Measurements from ENCODE around the gene CFAP43. TPM values are rescaled to one million over a fixed set of nuclear protein-coding genes. Genes with fewer than 3 reads are reported as not detected.

Gene CFAP43
- total RNA-seq, 1 experiment from 2014 or later, result 0.44 TPM

- H3K9me3 ChIP-seq (ENCODE audit: low read length), result no peaks in the 10 kb centered on the region
- peak overlapping the region; percentile 99 for H3K27ac ChIP-seq (ENCODE audit: low read length)
- H4K20me1 ChIP-seq (ENCODE audit: low read length), result no peaks in the 10 kb centered on the region
- H3K4me1 ChIP-seq (ENCODE audit: insufficient read depth, low read length), result peaks cover 51% of the 10 kb centered on the region
- peaks cover 8% of the 10 kb centered on the region; the same call in 1 of the 2 replicates for H3K79me2 ChIP-seq (ENCODE audit: low read length)
- BruUV-seq (replicated peaks), result no TSS peak
- POLR2A ChIA-PET (ENCODE audit: unreplicated experiment), result interaction anchor here (0.6 kb wide), 1 partner anchor 407 kb away, joined by 6 read pairs; no protein-coding TSS in a partner anchor
- H3F3A ChIP-seq (ENCODE audit: low read length, unreplicated experiment), result peaks cover 3% of the 10 kb centered on the region
- CTCF ChIA-PET, result interaction anchor here (0.6 kb wide), 1 partner anchor 155 kb away, joined by 4 read pairs; no protein-coding TSS in a partner anchor
- no peak for TF ChIP-seq EZH2phosphoT487 (IDR thresholded peaks at IDR 0.05; ENCODE audit: borderline replicate concordance, low read length)
- no peak for TF ChIP-seq CTCF (conservative IDR thresholded peaks at IDR 0.05; ENCODE audit: low read depth, low read length)
- no peak for TF ChIP-seq EZH2 (IDR thresholded peaks at IDR 0.05; ENCODE audit: low read length, unreplicated experiment)
- no peaks in the 10 kb centered on the region for H3K36me3 ChIP-seq (ENCODE audit: low read depth, low read length)
- peak; percentile 8; the same call in 1 of the 2 replicates for ATAC-seq
- peak overlapping the region; percentile 95 for H3K4me2 ChIP-seq (ENCODE audit: low read length)
- H3K27me3 ChIP-seq (ENCODE audit: low read length), result no peaks in the 10 kb centered on the region
- H3K9ac ChIP-seq (ENCODE audit: low read length), result peak overlapping the region; percentile 99
- peak; percentile 53 for DNase-seq
- intact Hi-C loops (cut with micrococcal nuclease), result loop anchor here (1.0 to 5.0 kb wide), 3 partner anchors 10 to 153 kb away; partner anchors contain the start of gene SLK
- no peaks in the 10 kb centered on the region for H3K9me2 ChIP-seq (replicated peaks; ENCODE audit: low read length)
- H3K4me3 ChIP-seq (ENCODE audit: low read length), result peak overlapping the region; percentile 23
- 0 out of 2 replicates have a peak overlapping the region, but pooled peaks have one; percentile 16 for H2AFZ ChIP-seq (ENCODE audit: low read length)
These were observed 112.2 kb downstream of the CFAP43 start for GRCh38 chr10:104119996-104120395.

GRCh38 chr10:104117839-104118323, 114.3 kb downstream of the CFAP43 start:
- ATAC-seq (peak; percentile 42), DNase-seq (peak; percentile 94)
- H3K9ac ChIP-seq (ENCODE audit: low read length), result peak overlapping the region; percentile 80
- H3K27ac ChIP-seq (ENCODE audit: low read length), result peak overlapping the region; percentile 99
- peak overlapping the region; percentile 81 for H3K4me2 ChIP-seq (ENCODE audit: low read length)
- intact Hi-C loops (cut with micrococcal nuclease), result loop anchor here (2.0 kb wide), 1 partner anchor 19 kb away; no protein-coding TSS in a partner anchor
- H3K9me3 ChIP-seq (ENCODE audit: low read length), result no peaks in the 10 kb centered on the region
- H4K20me1 ChIP-seq (ENCODE audit: low read length), result no peaks in the 10 kb centered on the region
- ChIA-PET CTCF (no interaction called here), POLR2A (ENCODE audit: unreplicated experiment) (no interaction called here)
- H2AFZ ChIP-seq (ENCODE audit: low read length), result peak overlapping the region; percentile 46; the same call in 1 of the 2 replicates
- peaks cover 46% of the 10 kb centered on the region for H3K4me1 ChIP-seq (ENCODE audit: insufficient read depth, low read length)
- no peak for TF ChIP-seq EZH2phosphoT487 (IDR thresholded peaks at IDR 0.05; ENCODE audit: borderline replicate concordance, low read length)
- no peak for TF ChIP-seq CTCF (conservative IDR thresholded peaks at IDR 0.05; ENCODE audit: low read depth, low read length)
- TF ChIP-seq EZH2 (IDR thresholded peaks at IDR 0.05; ENCODE audit: low read length, unreplicated experiment), result no peak
- peaks cover 7% of the 10 kb centered on the region; the same call in 1 of the 2 replicates for H3K79me2 ChIP-seq (ENCODE audit: low read length)
- H3F3A ChIP-seq (ENCODE audit: low read length, unreplicated experiment), result peaks cover 3% of the 10 kb centered on the region
- no peaks in the 10 kb centered on the region for H3K27me3 ChIP-seq (ENCODE audit: low read length)
- no peaks in the 10 kb centered on the region for H3K9me2 ChIP-seq (replicated peaks; ENCODE audit: low read length)
- BruUV-seq (replicated peaks), result no TSS peak
- H3K4me3 ChIP-seq (ENCODE audit: low read length), result no peak overlapping the region
- H3K36me3 ChIP-seq (ENCODE audit: low read depth, low read length), result no peaks in the 10 kb centered on the region

GRCh38 chr10:104113376-104113956, 118.7 kb downstream of the CFAP43 start:
- no peaks in the 10 kb centered on the region for H3K36me3 ChIP-seq (ENCODE audit: low read depth, low read length)
- ChIA-PET POLR2A (ENCODE audit: unreplicated experiment) (no interaction called here), CTCF (no interaction called here)
- H3K4me2 ChIP-seq (ENCODE audit: low read length), result no peak overlapping the region
- no peak overlapping the region for H2AFZ ChIP-seq (ENCODE audit: low read length)
- H3K4me1 ChIP-seq (ENCODE audit: insufficient read depth, low read length), result peaks cover 34% of the 10 kb centered on the region
- H3K9me3 ChIP-seq (ENCODE audit: low read length), result no peaks in the 10 kb centered on the region
- H3K27ac ChIP-seq (ENCODE audit: low read length), result no peak overlapping the region
- H3K79me2 ChIP-seq (ENCODE audit: low read length), result no peaks in the 10 kb centered on the region
- no peaks in the 10 kb centered on the region for H4K20me1 ChIP-seq (ENCODE audit: low read length)
- no peak overlapping the region for H3K4me3 ChIP-seq (ENCODE audit: low read length)
- BruUV-seq (replicated peaks), result no TSS peak
- no peak overlapping the region for H3K9ac ChIP-seq (ENCODE audit: low read length)
- no peak for DNase-seq
- ATAC-seq, result no peak
- H3K9me2 ChIP-seq (replicated peaks; ENCODE audit: low read length), result no peaks in the 10 kb centered on the region
- no peak for TF ChIP-seq EZH2 (IDR thresholded peaks at IDR 0.05; ENCODE audit: low read length, unreplicated experiment)
- TF ChIP-seq EZH2phosphoT487 (IDR thresholded peaks at IDR 0.05; ENCODE audit: borderline replicate concordance, low read length), result no peak
- TF ChIP-seq CTCF (conservative IDR thresholded peaks at IDR 0.05; ENCODE audit: low read depth, low read length), result no peak
- H3K27me3 ChIP-seq (ENCODE audit: low read length), result no peaks in the 10 kb centered on the region
- intact Hi-C loops (cut with micrococcal nuclease), result no loop called here
- H3F3A ChIP-seq (ENCODE audit: low read length, unreplicated experiment), result peaks cover 12% of the 10 kb centered on the region

All from PC-3 (cell line).